GM23248 (cell line): ENCODE data around the gene CCDC102A.

ENCODE experiments used
- EZH2 ChIP-seq: fragments of 200-600 bp; sonication (generic); IDR thresholded peaks from 2 replicates; pipeline ENCODE4 v1.6.1; 2018; ENCODE audit warnings: antibody characterized with exemption, mild to moderate bottlenecking; ENCODE audit not compliant: insufficient read depth, poor library complexity, severe bottlenecking
- EZH2phosphoT487 ChIP-seq: fragments of 200-600 bp; sonication (generic); IDR thresholded peaks from 2 replicates; pipeline ENCODE4 v1.6.1; 2018; ENCODE audit warnings: antibody characterized with exemption, moderate library complexity, mild to moderate bottlenecking, low read depth; ENCODE audit not compliant: insufficient read depth

- TF ChIP-seq EZH2 = no peak
- TF ChIP-seq EZH2phosphoT487 = no peak
Measured at GRCh38 chr16:57470711-57471110, 65.7 kb downstream of the CCDC102A start.
